GM18505 (cell line): ENCODE data around the gene SMARCC2.

ENCODE experiments used
- ATAC-seq: cut with Tn5 transposase; IDR thresholded peaks from one replicate; pipeline ENCODE4 v1.9.1; 2021; ENCODE audit not compliant: unreplicated experiment
- POLR2A ChIP-seq: IDR thresholded peaks from 4 replicates; pipeline ENCODE4 v1.6.1; 2011; ENCODE audit warnings: borderline replicate concordance; ENCODE audit not compliant: insufficient read depth, insufficient read length; ENCODE audit errors: extremely low read depth

Gene SMARCC2

DNA sequence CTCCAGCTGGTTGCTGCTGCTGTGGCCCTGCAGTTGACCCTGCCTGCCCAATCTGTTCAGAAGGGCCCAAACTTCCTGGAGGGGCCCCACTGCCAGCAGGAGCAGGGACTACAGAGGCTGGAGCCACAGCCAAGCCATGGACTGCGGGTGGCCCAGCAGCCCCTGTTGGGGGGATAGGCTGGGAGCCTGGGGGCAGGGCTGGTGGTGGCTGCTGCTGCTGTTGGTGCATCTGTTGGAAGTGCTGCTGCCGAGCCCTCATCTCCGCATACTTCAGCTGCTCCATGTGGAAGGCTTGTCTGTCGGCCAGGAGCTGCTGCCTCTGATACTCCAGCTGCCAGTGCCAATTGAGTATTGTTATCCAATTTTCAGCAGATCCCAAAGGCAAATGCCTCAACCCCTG, 23.9 kb downstream of the SMARCC2 start:
- ATAC-seq, result no peak
- TF ChIP-seq POLR2A, result no peak

DNA sequence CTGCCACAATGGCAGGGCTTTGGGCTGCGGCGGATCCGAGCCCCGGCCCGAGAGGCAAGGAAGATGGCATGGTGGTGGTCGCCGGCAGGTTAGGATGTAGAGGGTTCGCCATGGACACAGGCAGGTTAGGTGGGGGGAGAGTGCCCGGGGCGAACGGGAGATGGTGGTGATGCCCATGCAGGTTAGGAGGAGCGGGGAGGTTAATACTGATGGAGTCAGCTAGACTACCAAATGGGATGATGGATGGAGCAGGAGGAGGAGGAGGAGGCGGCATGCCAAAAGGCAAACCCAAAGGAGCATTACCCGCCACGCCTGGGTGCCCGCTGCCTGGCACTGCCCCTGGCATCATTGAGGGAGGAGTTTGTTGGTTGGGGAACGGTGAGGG, 24.9 kb downstream of the SMARCC2 start:
- TF ChIP-seq POLR2A, result no peak
- ATAC-seq, result no peak

DNA sequence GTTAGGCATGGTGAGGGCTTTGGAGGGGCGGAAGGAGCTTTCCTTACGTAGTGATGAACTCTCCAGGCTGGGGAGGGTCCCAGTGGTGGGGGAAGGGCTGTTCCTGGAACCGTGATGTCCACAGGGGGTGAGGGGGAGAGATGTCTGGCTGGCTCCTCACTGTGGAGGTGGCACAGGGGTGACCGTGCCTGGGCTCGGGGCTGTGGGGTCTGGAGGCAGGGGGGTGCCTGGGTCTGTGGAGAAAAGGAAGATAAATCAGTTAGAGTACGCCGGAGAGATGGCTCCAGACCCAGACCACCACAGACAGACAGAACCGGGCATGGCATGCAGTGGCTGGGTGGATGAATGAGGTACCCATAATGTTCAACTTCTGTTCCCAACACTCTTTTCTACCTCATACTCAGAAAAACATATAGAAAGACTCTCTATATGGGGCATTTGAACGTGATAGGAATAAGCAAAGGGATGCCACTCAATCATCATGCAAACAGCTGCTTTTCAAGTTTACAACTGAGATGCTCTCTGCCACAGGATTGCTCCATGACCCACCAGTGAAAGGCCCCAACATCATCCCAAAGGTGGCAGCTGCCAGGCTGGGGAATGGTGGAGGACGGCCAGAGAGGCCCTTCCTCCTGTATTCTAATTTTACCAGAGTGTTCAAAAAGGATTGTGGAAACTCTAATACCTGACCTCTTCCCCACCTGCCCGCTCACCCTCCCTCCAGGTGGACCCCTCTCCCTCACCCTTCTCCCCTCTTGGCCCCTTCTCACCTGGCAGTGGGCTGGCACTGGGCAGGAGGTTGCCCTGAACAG, 25.5 kb downstream of the SMARCC2 start:
- TF ChIP-seq POLR2A, result no peak
- ATAC-seq, result no peak

DNA sequence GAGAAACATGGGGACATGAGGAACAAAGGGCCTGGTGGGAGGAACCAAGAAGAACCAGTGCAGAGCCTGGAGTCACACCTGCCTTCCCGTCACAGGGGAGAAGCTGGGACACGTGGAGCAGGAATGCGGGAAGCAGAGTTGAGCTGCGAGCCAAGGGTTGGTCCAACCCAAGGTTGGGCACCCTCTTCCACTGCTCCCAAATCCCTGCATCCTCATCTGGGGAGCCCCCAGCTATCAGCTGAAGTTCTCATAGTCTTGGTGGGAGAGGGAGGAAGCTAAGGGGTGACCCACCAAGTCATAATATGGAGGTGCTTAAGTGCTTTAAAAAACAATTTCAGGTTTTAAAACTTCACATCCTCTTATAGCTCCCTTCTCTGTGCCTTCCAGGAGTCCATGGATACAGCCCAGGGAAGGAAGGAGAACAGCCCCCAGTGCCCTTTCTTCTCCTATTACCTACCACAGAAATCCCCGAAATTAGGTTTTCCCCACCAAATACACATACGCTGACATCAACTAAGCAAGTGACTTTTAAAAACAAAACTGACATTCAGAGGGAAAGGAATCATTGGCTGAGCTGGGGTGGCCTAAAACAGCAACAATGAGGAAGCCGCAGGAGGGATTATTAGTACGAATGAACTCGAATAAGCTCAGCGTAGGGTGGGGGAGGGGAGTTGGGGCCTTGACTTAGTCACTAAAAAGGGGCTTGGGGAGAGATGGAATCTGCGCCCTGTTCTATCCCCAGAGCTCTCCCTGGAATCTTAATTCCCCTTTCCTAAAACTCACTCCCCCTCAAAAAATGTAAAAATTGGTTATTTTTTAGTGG, 26.6 kb downstream of the SMARCC2 start:
- peak; percentile 27 for TF ChIP-seq POLR2A
- no peak for ATAC-seq

DNA sequence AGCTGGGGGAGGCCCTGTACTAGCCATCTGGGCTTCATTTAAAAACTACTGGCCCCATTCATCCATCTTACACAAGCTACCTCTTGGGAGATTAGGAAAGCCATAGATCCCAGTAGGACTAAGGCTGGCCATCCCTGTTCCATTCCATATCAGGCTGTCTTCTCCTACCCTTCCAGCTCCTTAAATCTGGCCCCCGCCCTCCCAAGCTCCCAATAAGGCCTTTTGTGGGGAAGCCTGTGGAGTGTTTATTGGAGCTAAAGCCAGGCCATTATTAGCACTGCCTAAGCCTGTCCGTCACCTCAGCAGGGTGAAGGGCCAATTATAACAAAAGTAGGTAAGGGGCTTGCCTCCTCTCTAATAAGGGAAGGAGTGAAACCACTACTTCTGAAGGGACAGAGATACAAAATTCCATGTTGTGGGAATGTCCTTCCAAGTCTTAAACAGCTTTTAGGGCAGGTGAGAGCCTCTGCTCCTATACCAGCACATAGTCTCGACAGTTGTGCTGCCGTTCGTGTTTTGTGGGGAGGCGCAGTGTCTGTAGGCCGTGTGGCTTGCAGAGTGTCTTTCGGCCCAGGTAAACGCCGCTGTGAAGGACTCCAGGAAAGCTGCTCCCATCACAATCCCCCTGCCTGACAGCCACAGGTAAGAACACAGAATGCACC, 27.5 kb downstream of the SMARCC2 start:
- TF ChIP-seq POLR2A, result no peak
- no peak for ATAC-seq

DNA sequence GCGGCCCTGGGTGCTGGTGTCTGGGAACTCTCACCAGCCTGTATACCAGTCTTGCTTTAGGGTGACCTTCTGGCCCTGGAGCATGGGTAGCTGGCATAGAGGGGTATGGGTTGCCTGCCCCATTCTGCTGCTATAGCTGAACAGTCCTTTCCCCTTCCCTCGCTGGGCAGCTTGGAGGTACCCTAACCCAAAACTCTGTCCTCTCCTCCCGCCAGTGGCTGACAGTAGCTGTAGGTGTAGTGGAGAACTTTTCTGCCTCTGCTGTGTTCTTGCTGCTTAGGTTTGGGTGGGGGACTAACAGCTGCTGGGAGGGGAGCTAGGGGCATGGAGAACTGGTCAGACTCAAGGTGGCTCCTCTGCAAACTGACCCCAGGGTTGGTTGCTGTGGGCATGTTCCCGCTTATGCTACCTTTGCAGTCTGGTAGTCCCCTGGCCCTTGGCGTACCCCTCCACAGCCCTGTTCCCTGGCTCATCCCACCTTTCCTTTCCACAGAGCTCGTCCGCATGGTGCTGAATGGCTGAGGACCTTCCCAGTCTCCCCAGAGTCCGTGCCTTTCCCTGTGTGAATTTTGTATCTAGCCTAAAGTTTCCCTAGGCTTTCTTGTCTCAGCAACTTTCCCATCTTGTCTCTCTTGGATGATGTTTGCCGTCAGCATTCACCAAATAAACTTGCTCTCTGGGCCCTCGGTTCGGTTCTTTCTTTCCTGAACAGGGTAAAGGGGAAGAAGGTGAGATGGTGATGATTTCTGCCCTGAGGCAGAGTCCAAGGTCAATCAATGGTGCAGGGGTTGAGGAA, 28.2 kb downstream of the SMARCC2 start:
- ATAC-seq, result no peak
- peak; percentile 38 for TF ChIP-seq POLR2A

DNA sequence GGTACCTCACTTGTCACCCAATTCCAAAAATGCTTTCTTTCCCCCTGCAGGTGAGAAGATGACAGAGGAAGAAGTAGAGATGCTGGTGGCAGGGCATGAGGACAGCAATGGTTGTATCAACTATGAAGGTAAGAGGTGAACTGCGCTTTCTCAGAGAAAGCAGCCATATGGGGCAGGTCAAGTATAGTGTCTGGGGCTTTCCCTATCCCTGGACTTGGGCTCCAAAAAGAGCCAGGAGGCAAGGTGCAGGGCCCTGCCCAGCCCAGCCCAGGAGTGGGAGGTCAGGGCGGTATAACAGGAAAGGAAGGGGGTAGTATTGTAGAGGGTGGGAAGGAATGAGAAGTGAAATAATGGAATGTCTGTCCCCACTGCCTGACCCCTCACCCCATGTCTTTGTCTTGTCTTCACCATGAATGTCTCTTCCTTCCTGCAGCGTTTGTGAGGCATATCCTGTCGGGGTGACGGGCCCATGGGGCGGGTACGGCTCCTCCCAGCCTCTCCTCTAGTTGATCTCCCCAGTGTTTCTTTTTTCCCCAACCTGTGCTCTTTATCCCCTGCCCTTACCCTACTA, 29.0 kb downstream of the SMARCC2 start:
- ATAC-seq, result no peak
- TF ChIP-seq POLR2A, result peak; percentile 49

DNA sequence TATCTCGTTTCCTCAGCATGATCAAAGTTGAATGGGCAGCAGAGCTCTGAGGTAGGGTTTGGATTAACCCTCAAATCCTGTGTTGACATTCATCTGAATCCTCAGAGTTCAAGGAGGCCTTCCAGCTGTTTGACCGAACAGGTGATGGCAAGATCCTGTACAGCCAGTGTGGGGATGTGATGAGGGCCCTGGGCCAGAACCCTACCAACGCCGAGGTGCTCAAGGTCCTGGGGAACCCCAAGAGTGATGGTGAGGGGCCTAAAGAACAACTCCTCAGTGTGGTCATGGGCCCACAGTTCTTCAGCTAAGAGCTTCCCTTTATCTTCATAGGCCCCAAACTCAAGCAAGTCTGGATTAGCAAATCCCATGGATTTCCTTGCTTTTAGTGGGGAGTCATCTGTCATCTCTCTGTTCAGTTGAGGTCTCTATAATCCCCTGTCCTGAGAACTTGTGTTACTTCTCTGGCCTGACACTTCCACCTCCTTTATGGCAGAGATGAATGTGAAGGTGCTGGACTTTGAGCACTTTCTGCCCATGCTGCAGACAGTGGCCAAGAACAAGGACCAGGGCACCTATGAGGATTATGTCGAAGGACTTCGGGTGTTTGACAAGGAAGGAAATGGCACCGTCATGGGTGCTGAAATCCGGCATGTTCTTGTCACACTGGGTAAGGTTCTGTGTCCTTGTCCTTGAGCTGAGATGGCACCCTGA, 29.6 kb downstream of the SMARCC2 start:
- TF ChIP-seq POLR2A, result peak; percentile 7
- ATAC-seq, result no peak

DNA sequence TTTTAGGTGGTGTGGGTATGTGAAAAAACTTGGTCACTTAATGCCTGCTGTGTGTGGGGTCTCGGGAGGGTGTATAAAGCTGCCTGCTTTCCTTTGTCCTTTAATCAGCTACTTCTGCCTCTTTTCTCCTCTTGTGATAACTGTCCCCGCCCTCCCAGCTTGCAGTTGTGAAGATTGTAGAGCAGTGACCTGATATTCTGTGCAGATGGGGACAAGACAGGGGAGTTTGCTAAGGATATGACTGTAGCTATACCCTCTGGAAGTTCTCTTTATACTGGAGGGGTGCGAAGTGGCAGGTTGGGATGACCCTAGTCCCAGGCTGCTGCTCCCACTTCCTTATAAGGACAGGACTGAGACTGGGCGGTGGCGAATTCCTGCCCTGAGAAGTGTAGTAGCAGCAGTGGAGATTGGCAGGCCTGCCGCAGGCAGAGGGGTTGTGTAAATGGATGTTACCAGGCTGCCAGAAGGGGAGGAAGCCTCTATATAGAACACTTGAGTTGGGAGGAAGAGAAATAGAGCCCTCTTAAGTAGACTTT, 30.3 kb downstream of the SMARCC2 start:
- peak; percentile 34 for TF ChIP-seq POLR2A
- ATAC-seq, result no peak

DNA sequence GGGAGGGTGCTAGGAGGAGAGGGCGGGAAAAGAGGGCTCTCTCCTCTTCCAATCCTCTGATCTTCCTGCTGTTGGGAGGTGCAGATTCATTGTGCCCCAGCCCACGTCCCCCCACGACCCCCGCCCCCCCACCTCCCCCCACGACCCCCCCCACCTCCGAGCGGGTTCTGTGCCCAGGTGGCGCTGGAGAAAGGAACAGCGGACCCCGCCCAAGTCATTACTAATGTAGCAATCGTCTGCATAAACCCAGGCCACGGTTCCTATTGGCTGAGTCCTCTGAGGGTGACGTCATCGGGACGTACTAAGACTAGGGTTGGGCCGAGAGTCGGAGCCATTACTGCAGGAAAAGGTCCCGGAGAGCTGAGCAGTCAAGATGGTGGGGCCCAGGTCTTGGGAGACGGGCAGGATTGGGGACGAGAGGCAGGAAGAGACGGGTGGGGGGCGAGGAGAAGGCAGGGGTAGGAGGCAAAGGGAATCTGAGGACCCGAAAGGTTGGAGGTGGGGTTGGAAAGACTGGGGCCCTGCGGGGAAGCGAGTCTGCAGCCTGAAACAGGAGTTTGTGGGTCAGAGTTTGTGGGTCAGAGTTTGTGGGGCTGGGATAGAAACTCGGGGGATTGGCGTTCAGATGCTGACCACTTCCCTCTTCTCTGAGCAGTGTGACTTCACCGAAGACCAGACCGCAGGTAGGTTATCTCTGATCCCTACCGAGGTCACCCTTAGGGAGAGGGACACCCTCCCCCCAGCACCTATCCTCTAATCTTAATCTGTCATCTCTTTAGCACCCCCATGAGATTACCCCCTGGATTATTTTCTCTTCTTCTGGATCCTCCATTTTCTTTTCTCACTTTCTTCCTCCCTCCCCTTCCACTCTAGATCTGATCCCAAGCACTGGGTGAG, 31.0 kb downstream of the SMARCC2 start, which contains the start of gene MYL6:
Gene MYL6, plus strand, starts transcription at position 331 of the 897 bp plus-strand sequence. Its CDS starts 43 bp downstream, at position 374.
- peak; percentile 99 for TF ChIP-seq POLR2A
- peak; percentile 72 for ATAC-seq
